ENCODE results near the gene HJURP.

Gene HJURP

GRCh38 chr2:233822101-233822771 is 32.1 kb downstream of the HJURP start:
- TF ChIP-seq ZFX (IDR thresholded peaks at IDR 0.05; ENCODE audit: borderline replicate concordance) = no peak
- TF ChIP-seq, protein P1, sequence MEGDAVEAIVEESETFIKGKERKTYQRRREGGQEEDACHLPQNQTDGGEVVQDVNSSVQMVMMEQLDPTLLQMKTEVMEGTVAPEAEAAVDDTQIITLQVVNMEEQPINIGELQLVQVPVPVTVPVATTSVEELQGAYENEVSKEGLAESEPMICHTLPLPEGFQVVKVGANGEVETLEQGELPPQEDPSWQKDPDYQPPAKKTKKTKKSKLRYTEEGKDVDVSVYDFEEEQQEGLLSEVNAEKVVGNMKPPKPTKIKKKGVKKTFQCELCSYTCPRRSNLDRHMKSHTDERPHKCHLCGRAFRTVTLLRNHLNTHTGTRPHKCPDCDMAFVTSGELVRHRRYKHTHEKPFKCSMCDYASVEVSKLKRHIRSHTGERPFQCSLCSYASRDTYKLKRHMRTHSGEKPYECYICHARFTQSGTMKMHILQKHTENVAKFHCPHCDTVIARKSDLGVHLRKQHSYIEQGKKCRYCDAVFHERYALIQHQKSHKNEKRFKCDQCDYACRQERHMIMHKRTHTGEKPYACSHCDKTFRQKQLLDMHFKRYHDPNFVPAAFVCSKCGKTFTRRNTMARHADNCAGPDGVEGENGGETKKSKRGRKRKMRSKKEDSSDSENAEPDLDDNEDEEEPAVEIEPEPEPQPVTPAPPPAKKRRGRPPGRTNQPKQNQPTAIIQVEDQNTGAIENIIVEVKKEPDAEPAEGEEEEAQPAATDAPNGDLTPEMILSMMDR (IDR thresholded peaks at IDR 0.05) = no peak
- H3K27ac ChIP-seq = no peak overlapping the region

GRCh38 chr2:233821709-233822100 is 32.6 kb downstream of the HJURP start:
- TF ChIP-seq ZFX (IDR thresholded peaks at IDR 0.05; ENCODE audit: borderline replicate concordance) = no peak
- TF ChIP-seq, protein P1 (IDR thresholded peaks at IDR 0.05) = no peak
- no peak overlapping the region for H3K27ac ChIP-seq

DNA sequence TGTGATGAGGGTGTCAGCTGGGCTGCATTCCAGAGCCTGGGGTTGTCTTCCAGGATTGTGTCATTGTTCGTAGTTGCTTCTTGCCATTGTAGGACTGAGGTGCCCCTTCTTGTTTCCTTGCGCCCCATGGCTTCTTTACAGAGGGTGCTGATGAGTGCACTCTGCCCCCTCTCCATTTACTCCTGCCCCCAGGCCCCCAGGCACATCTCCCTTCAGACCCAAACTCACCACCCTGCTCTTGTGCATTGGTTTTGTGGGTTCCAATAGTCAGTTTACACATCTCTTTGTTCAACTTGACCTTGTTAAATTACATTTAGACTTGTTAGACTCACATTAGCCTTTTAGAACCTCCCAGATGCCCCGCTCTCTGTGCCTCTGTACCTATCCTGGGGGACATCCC is 33.1 kb downstream of the HJURP start:
- no peak for TF ChIP-seq ZFX (IDR thresholded peaks at IDR 0.05; ENCODE audit: borderline replicate concordance)
- TF ChIP-seq, protein P1 (IDR thresholded peaks at IDR 0.05) = no peak
- no peak overlapping the region for H3K27ac ChIP-seq

DNA sequence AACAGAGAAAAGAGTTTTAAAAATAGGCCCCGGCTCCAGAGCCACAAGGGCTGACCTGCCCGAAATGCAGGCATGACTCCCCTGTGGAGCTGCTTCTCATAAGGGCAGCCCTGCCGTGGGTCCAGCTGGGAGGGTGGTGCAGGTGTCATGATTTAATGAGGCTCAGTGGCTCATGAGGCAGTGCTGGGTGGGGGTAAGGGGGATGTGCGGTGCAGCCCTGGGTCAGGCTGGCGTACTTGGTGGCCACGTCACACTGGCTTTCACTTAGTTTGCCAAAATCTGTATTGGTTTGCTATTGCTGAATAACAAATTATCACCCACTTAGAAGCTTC is 33.6 kb downstream of the HJURP start:
- TF ChIP-seq ZFX (IDR thresholded peaks at IDR 0.05; ENCODE audit: borderline replicate concordance) = no peak
- TF ChIP-seq, protein P1 (IDR thresholded peaks at IDR 0.05) = no peak

DNA sequence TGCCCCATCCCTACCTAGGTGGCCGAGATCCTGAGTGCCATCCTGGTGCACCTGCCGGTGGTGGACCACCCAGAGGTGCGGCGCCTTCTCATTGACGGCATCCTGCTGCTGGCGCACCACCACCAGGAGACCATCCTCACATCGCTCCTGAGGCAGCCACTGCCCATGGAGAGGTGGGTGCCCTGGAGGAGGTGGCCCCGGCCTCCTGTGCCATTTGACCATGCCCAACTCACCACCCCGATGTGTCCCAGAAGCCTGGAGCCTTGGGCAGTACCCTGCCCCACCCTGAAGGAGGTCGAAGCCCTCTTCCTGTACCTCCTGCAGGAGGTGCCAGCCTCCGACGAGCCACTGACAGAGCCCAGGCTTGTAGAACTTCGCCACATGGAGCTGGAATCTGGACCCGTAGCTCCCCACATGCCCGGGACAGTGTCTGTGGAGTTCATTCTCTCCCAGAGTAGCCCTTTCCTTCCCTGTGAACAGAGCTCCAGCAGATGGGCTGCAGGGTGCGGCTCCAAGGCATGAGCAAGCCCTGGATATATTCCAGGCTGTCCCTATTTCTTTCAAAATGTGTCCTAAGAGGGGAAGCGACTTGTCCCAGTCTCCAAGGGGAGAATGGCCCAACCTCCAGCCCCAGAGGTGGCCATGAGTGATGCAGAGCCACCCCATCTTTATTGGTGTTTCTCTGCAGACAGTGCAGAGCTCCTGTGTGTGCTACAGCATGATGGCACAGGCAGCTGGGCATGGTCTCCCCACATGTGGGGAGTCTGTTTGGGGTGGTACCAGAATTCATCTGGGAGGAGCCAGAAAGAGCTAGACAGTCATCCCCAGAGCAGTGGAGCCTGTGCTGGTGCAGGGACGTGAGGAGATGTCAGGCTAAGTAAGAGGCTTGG is 34.2 kb downstream of the HJURP start:
- no peak overlapping the region for H3K27ac ChIP-seq
- TF ChIP-seq, protein P1 (IDR thresholded peaks at IDR 0.05) = no peak
- TF ChIP-seq ZFX (IDR thresholded peaks at IDR 0.05; ENCODE audit: borderline replicate concordance) = no peak

More for the DNA sequence above, 33.6 kb downstream of the HJURP start:
- H3K27ac ChIP-seq = no peak overlapping the region

DNA sequence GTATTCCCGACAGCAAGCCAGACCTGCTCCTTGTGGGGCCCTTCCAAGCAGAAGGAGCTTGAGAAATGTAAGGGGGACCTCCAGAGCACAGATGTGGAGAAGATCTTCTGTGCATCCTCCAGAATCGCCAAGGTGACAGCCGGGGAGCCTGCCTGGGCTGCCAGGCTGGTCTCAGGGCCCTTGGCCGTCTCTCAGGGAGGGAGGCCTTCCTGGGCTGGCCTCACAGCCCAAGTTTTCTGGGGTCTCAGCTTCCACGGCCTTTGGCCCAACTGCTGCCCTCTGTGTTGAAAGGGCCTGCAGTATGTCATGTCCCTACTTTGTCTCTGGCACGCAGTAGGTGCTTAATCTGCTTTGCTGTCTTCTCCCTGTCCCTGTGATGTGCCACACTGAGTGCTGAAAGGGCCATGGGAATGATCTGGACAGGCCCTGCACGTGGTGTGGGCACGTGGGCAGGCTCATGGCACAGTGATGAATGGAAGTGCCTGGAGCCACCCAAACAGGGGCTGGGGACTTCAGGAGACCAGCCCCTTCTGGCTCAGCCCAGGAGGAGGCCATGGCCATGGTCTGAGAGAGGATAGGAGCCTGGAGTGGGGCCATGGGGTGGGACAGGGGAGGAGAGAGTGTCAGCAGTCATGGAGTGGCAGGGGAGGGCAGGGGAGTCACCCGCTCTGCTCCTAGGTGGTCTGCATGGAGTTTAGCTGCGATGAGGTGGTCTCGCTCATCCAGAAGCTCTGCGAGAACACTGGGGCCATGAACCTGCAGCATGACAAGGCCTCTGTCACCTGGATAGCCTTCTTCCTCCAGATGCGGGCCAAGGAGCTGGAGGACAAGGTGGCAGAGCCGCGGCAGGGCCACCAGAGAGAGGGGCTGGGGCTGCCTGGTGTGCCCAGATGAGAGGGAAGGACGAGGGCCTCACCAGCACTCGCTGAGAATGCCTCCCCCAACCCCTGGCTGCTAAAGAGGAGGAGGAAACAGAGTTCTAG is 35.4 kb downstream of the HJURP start:
- no peak for TF ChIP-seq ZFX (IDR thresholded peaks at IDR 0.05; ENCODE audit: borderline replicate concordance)
- TF ChIP-seq, protein P1 (IDR thresholded peaks at IDR 0.05) = no peak
- no peak overlapping the region for H3K27ac ChIP-seq
